ENCODE measurements around the gene KCNK10.

The KCNK10 gene

GRCh38 chr14:88311780-88312179 lies 11.3 kb downstream of the KCNK10 start:
- no peak overlapping the region for H3K4me2 ChIP-seq (ENCODE audit: insufficient read depth, low read length)
- H2AFZ ChIP-seq (ENCODE audit: low read depth, low read length) = no peak overlapping the region
- ATAC-seq (ENCODE audit: insufficient read depth, low read depth) (no peak), DNase-seq (no peak)
- H3K36me3 ChIP-seq (ENCODE audit: insufficient read depth, low read length) = no peaks in the 10 kb centered on the region
- no peak overlapping the region for H3K4me3 ChIP-seq (ENCODE audit: low read depth in 1 of 2, low read length in 2 of 2)
- no peaks in the 10 kb centered on the region for H3K9me3 ChIP-seq (ENCODE audit: insufficient read depth, low read length, severe bottlenecking)
- H3K79me2 ChIP-seq (ENCODE audit: insufficient read depth, low read length) = no peaks in the 10 kb centered on the region
- H4K20me1 ChIP-seq (ENCODE audit: insufficient read depth, low read length) = no peaks in the 10 kb centered on the region
- no peaks in the 10 kb centered on the region for H3K4me1 ChIP-seq (ENCODE audit: insufficient read depth, low read length)
- H3K9ac ChIP-seq (ENCODE audit: low read depth, low read length) = no peak overlapping the region
- H3K27ac ChIP-seq (ENCODE audit: low read length) = no peak overlapping the region
- TF ChIP-seq CTCF (IDR thresholded peaks at IDR 0.05; ENCODE audit: borderline replicate concordance, extremely low read depth, low read length, poor library complexity, severe bottlenecking) (no peak), EZH2 (IDR thresholded peaks at IDR 0.05; ENCODE audit: borderline replicate concordance, low read depth, low read length, severe bottlenecking) (no peak)
- H3K27me3 ChIP-seq (ENCODE audit: insufficient read depth, low read length, poor library complexity) = no peaks in the 10 kb centered on the region

GRCh38 chr14:88310449-88310848 lies 12.6 kb downstream of the KCNK10 start:
- H3K27me3 ChIP-seq (ENCODE audit: insufficient read depth, low read length, poor library complexity) = no peaks in the 10 kb centered on the region
- no peaks in the 10 kb centered on the region for H3K79me2 ChIP-seq (ENCODE audit: insufficient read depth, low read length)
- no peak for ATAC-seq (ENCODE audit: insufficient read depth, low read depth)
- no peaks in the 10 kb centered on the region for H3K4me1 ChIP-seq (ENCODE audit: insufficient read depth, low read length)
- H3K27ac ChIP-seq (ENCODE audit: low read length) = no peak overlapping the region
- no peak overlapping the region for H2AFZ ChIP-seq (ENCODE audit: low read depth, low read length)
- no peak overlapping the region for H3K4me2 ChIP-seq (ENCODE audit: insufficient read depth, low read length)
- no peak for DNase-seq
- H4K20me1 ChIP-seq (ENCODE audit: insufficient read depth, low read length) = no peaks in the 10 kb centered on the region
- no peak overlapping the region for H3K4me3 ChIP-seq (ENCODE audit: low read depth in 1 of 2, low read length in 2 of 2)
- no peak overlapping the region for H3K9ac ChIP-seq (ENCODE audit: low read depth, low read length)
- H3K36me3 ChIP-seq (ENCODE audit: insufficient read depth, low read length) = no peaks in the 10 kb centered on the region
- no peaks in the 10 kb centered on the region for H3K9me3 ChIP-seq (ENCODE audit: insufficient read depth, low read length, severe bottlenecking)
- TF ChIP-seq CTCF (IDR thresholded peaks at IDR 0.05; ENCODE audit: borderline replicate concordance, extremely low read depth, low read length, poor library complexity, severe bottlenecking) (no peak), EZH2 (IDR thresholded peaks at IDR 0.05; ENCODE audit: borderline replicate concordance, low read depth, low read length, severe bottlenecking) (no peak)

- Histone ChIP-seq H3K9ac (ENCODE audit: low read depth, low read length) (no peak overlapping the region), H3K27ac (ENCODE audit: low read length) (no peak overlapping the region), H3K4me1 (ENCODE audit: insufficient read depth, low read length) (no peaks in the 10 kb centered on the region), H3K79me2 (ENCODE audit: insufficient read depth, low read length) (no peaks in the 10 kb centered on the region), H3K4me3 (ENCODE audit: low read depth in 1 of 2, low read length in 2 of 2) (no peak overlapping the region), H4K20me1 (ENCODE audit: insufficient read depth, low read length) (no peaks in the 10 kb centered on the region), H3K4me2 (ENCODE audit: insufficient read depth, low read length) (no peak overlapping the region), H3K36me3 (ENCODE audit: insufficient read depth, low read length) (no peaks in the 10 kb centered on the region), H3K27me3 (ENCODE audit: insufficient read depth, low read length, poor library complexity) (no peaks in the 10 kb centered on the region), H2AFZ (ENCODE audit: low read depth, low read length) (no peak overlapping the region), H3K9me3 (ENCODE audit: insufficient read depth, low read length, severe bottlenecking) (no peaks in the 10 kb centered on the region)
- no peak for TF ChIP-seq EZH2 (IDR thresholded peaks at IDR 0.05; ENCODE audit: borderline replicate concordance, low read depth, low read length, severe bottlenecking)
- TF ChIP-seq CTCF (IDR thresholded peaks at IDR 0.05; ENCODE audit: borderline replicate concordance, extremely low read depth, low read length, poor library complexity, severe bottlenecking) = no peak
- ATAC-seq (ENCODE audit: insufficient read depth, low read depth) (no peak), DNase-seq (no peak)
These were observed 13.0 kb downstream of the KCNK10 start for GRCh38 chr14:88310021-88310420.

Data from DND-41 (cell line).